Measurements from ENCODE around the gene NAB1.

DNA sequence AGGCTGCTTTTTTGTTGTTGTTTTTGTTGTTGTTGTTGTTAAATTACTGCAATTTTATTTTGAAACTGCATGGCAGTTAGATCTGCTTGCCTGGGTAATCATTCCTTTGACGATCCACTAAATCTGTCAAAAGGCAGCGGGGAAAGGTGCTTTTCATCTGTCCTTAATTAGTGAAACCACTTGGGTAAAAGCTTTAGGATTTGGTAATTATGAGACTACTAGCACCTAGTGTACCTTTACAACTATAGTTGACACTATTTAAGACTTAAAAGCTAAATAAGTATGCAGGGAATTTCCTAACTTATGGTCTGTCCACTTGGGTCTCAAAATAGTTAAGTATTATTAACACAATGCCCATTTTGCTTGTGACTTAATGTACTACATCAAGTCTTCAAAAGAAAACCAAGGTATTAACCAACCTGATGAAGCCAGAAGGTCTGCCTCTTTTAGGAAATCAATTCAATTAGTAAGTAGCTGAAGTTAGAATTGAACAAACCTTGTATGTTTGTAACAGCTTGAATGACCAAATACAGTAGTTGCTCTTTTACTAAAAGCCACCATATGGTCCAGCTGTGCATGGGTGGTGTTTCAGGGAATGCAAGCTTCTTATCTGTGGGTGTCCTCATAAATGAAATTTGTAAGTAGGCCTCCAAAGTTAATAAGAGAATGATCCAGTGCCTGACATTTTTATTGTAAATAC, 44.8 kb downstream of the NAB1 start:
- TF ChIP-seq, protein P1, sequence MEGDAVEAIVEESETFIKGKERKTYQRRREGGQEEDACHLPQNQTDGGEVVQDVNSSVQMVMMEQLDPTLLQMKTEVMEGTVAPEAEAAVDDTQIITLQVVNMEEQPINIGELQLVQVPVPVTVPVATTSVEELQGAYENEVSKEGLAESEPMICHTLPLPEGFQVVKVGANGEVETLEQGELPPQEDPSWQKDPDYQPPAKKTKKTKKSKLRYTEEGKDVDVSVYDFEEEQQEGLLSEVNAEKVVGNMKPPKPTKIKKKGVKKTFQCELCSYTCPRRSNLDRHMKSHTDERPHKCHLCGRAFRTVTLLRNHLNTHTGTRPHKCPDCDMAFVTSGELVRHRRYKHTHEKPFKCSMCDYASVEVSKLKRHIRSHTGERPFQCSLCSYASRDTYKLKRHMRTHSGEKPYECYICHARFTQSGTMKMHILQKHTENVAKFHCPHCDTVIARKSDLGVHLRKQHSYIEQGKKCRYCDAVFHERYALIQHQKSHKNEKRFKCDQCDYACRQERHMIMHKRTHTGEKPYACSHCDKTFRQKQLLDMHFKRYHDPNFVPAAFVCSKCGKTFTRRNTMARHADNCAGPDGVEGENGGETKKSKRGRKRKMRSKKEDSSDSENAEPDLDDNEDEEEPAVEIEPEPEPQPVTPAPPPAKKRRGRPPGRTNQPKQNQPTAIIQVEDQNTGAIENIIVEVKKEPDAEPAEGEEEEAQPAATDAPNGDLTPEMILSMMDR (IDR thresholded peaks at IDR 0.05) = no peak
- TF ChIP-seq POLR2AphosphoS5 (IDR thresholded peaks at IDR 0.05; ENCODE audit: low read depth, low read length) = no peak
- TF ChIP-seq, protein P2, sequence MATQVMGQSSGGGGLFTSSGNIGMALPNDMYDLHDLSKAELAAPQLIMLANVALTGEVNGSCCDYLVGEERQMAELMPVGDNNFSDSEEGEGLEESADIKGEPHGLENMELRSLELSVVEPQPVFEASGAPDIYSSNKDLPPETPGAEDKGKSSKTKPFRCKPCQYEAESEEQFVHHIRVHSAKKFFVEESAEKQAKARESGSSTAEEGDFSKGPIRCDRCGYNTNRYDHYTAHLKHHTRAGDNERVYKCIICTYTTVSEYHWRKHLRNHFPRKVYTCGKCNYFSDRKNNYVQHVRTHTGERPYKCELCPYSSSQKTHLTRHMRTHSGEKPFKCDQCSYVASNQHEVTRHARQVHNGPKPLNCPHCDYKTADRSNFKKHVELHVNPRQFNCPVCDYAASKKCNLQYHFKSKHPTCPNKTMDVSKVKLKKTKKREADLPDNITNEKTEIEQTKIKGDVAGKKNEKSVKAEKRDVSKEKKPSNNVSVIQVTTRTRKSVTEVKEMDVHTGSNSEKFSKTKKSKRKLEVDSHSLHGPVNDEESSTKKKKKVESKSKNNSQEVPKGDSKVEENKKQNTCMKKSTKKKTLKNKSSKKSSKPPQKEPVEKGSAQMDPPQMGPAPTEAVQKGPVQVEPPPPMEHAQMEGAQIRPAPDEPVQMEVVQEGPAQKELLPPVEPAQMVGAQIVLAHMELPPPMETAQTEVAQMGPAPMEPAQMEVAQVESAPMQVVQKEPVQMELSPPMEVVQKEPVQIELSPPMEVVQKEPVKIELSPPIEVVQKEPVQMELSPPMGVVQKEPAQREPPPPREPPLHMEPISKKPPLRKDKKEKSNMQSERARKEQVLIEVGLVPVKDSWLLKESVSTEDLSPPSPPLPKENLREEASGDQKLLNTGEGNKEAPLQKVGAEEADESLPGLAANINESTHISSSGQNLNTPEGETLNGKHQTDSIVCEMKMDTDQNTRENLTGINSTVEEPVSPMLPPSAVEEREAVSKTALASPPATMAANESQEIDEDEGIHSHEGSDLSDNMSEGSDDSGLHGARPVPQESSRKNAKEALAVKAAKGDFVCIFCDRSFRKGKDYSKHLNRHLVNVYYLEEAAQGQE (IDR thresholded peaks at IDR 0.05; ENCODE audit: insufficient read depth in 1 of 2, low read depth in 2 of 2, low read length in 1 of 2) = no peak

Data from Panc1 (cell line).